BLaER1 (cell line): Measurements from ENCODE around the gene FTSJ1.
"Not testable (repeated sequence)": the region's sequence is repeated elsewhere in the genome, so short reads cannot be mapped to it uniquely, and the experiment has no call there.

Experiments
- H3K27ac ChIP-seq: shearing (Covaris generic); formaldehyde crosslinking; 2 replicates; pipeline ENCODE4 v1.8.1; 2022
- H3K27me3 ChIP-seq: shearing (Covaris generic); formaldehyde crosslinking; 2 replicates; pipeline ENCODE4 v1.8.1; 2022
- H3K36me3 ChIP-seq: shearing (Covaris generic); formaldehyde crosslinking; 2 replicates; pipeline ENCODE4 v1.8.1; 2022
- H3K4me1 ChIP-seq: shearing (Covaris generic); formaldehyde crosslinking; 2 replicates; pipeline ENCODE4 v1.8.1; 2022
- H3K4me2 ChIP-seq: shearing (Covaris generic); formaldehyde crosslinking; 2 replicates; pipeline ENCODE4 v1.8.1; 2022
- H3K4me3 ChIP-seq: shearing (Covaris generic); formaldehyde crosslinking; 2 replicates; pipeline ENCODE4 v1.8.1; 2022
- H3K9ac ChIP-seq: shearing (Covaris generic); formaldehyde crosslinking; 2 replicates; pipeline ENCODE4 v1.8.1; 2022
- H3K9me3 ChIP-seq: shearing (Covaris generic); formaldehyde crosslinking; 2 replicates; pipeline ENCODE4 v1.8.1; 2022
- H4K20me1 ChIP-seq: shearing (Covaris generic); formaldehyde crosslinking; 2 replicates; pipeline ENCODE4 v1.8.1; 2022
- Cebpa-rat ChIP-seq: shearing (Covaris generic); IDR thresholded peaks from 2 replicates; pipeline ENCODE4 v1.8.1; 2022

FTSJ1 gene

DNA sequence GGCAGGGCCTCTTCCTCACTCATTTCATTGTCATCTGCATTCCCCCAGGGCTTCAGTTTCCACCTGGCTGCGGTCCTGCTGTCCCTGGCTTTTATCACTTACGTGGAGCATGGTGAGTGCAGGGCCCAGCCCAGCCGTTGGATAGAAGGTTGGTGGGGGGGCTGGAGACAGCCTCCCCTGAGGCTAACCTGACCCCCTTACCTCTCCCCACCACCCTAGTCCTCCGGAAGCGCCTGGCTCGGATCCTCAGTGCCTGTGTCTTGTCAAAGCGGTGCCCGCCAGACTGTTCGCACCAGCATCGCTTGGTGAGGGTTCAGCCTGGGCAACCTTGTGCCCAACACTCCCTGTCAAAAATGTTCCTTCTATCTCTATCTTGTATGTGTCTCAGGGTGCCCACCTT, 39.8 kb downstream of the FTSJ1 start:
- H3K4me3 ChIP-seq = no peak overlapping the region
- no peak for TF ChIP-seq Cebpa-rat
- no peaks in the 10 kb centered on the region for H3K9me3 ChIP-seq
- H3K27ac ChIP-seq = no peak overlapping the region
- H3K4me1 ChIP-seq = peaks cover 9% of the 10 kb centered on the region
- H4K20me1 ChIP-seq = no peaks in the 10 kb centered on the region
- peaks cover 6% of the 10 kb centered on the region; the same call in 1 of the 2 replicates for H3K36me3 ChIP-seq
- H3K27me3 ChIP-seq = peaks cover 33% of the 10 kb centered on the region
- no peak overlapping the region for H3K9ac ChIP-seq
- no peak overlapping the region for H3K4me2 ChIP-seq

DNA sequence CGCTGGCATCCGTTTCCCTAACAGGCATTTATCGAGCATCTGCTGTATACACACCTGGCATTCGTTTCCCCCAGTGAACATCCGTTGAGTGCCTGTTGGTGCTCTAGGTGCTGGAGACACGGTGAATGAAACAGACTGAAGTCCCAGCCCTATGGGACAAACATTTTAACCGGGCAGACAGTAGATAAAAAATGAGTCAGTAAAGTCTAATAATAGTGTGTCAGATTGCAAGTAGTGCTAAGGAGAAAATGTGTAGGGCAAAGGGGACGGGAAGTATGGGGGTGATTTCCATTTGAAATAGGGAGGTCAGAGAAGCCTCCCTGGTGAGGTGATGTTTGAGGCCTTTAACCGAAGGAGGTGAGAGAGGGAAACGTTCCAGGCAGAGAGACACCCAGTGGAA, 40.3 kb downstream of the FTSJ1 start:
- Histone ChIP-seq H3K9ac (no peak overlapping the region), H3K27ac (no peak overlapping the region), H3K4me2 (no peak overlapping the region), H3K9me3 (no peaks in the 10 kb centered on the region), H4K20me1 (no peaks in the 10 kb centered on the region), H3K4me3 (no peak overlapping the region), H3K27me3 (peaks cover 33% of the 10 kb centered on the region), H3K4me1 (peaks cover 13% of the 10 kb centered on the region), H3K36me3 (peaks cover 6% of the 10 kb centered on the region; the same call in 1 of the 2 replicates)
- no peak for TF ChIP-seq Cebpa-rat

DNA sequence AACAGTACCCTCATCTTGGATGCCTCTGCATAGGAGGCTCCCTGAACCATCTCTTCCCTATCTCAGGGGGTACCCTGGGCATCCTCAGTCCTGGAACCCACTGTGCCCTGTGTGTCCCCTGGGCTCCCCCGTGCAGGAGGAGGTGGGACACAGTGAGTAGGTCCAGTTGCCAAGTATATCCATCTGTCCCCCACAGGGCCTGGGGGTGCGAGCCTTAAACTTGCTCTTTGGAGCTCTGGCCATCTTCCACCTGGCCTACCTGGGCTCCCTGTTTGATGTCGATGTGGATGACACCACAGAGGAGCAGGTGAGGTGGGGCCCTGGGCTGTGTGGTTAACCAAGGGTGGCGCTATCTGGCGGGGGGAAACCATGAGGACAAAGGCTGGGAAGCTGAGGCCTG, 41.0 kb downstream of the FTSJ1 start:
- Histone ChIP-seq H3K4me1 (peaks cover 14% of the 10 kb centered on the region), H3K9ac (no peak overlapping the region), H4K20me1 (no peaks in the 10 kb centered on the region), H3K27ac (no peak overlapping the region), H3K27me3 (peaks cover 33% of the 10 kb centered on the region), H3K9me3 (peaks cover 5% of the 10 kb centered on the region; the same call in 1 of the 2 replicates), H3K4me2 (no peak overlapping the region), H3K4me3 (no peak overlapping the region), H3K36me3 (peaks cover 6% of the 10 kb centered on the region; the same call in 1 of the 2 replicates)
- no peak for TF ChIP-seq Cebpa-rat

GRCh38 chrX:48519481-48519880, 43.5 kb downstream of the FTSJ1 start:
- H3K4me3 ChIP-seq, H3K9me3 ChIP-seq, H4K20me1 ChIP-seq, H3K4me2 ChIP-seq, H3K9ac ChIP-seq, H3K36me3 ChIP-seq, H3K27ac ChIP-seq: not testable (repeated sequence)
- Histone ChIP-seq H3K27me3 (peaks cover 25% of the 10 kb centered on the region), H3K4me1 (peaks cover 29% of the 10 kb centered on the region)

GRCh38 chrX:48520455-48520854, 44.5 kb downstream of the FTSJ1 start:
- Histone ChIP-seq H3K4me2 (peak overlapping the region; percentile 69), H4K20me1 (no peaks in the 10 kb centered on the region), H3K36me3 (peaks cover 10% of the 10 kb centered on the region; the same call in 1 of the 2 replicates), H3K9me3 (peaks cover 7% of the 10 kb centered on the region; the same call in 1 of the 2 replicates), H3K27ac (no peak overlapping the region), H3K9ac (no peak overlapping the region), H3K4me3 (no peak overlapping the region), H3K4me1 (peaks cover 29% of the 10 kb centered on the region), H3K27me3 (peaks cover 18% of the 10 kb centered on the region; the same call in 1 of the 2 replicates)
- TF ChIP-seq Cebpa-rat = no peak

DNA sequence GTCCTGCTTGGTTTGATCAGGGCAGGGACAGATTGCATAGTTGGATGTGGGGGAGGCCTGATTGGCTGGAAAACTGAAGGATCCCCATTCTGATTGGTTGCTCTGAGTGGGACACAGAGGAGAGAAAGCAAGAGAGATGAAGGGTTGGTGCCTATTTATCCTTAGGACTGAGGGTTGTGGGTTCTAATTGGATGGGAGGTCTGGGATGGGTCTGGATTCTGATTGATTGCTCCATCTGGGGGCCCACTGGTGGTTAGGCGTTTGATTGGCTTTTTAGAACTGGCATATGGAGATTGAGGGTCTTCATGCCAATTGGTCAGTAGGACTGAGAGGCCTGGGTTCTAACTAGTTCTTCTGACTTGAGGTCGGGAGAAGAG, 45.0 kb downstream of the FTSJ1 start:
- peaks cover 29% of the 10 kb centered on the region for H3K4me1 ChIP-seq
- H3K9ac ChIP-seq = peak overlapping the region; percentile 82; the same call in 1 of the 2 replicates
- peak overlapping the region; percentile 73 for H3K4me3 ChIP-seq
- no peaks in the 10 kb centered on the region for H4K20me1 ChIP-seq
- TF ChIP-seq Cebpa-rat = no peak
- peak overlapping the region; percentile 75; the same call in 1 of the 2 replicates for H3K27ac ChIP-seq
- peaks cover 13% of the 10 kb centered on the region; the same call in 1 of the 2 replicates for H3K36me3 ChIP-seq
- H3K27me3 ChIP-seq = peaks cover 18% of the 10 kb centered on the region; the same call in 1 of the 2 replicates
- H3K9me3 ChIP-seq = peaks cover 7% of the 10 kb centered on the region; the same call in 1 of the 2 replicates
- H3K4me2 ChIP-seq = peak overlapping the region; percentile 69

DNA sequence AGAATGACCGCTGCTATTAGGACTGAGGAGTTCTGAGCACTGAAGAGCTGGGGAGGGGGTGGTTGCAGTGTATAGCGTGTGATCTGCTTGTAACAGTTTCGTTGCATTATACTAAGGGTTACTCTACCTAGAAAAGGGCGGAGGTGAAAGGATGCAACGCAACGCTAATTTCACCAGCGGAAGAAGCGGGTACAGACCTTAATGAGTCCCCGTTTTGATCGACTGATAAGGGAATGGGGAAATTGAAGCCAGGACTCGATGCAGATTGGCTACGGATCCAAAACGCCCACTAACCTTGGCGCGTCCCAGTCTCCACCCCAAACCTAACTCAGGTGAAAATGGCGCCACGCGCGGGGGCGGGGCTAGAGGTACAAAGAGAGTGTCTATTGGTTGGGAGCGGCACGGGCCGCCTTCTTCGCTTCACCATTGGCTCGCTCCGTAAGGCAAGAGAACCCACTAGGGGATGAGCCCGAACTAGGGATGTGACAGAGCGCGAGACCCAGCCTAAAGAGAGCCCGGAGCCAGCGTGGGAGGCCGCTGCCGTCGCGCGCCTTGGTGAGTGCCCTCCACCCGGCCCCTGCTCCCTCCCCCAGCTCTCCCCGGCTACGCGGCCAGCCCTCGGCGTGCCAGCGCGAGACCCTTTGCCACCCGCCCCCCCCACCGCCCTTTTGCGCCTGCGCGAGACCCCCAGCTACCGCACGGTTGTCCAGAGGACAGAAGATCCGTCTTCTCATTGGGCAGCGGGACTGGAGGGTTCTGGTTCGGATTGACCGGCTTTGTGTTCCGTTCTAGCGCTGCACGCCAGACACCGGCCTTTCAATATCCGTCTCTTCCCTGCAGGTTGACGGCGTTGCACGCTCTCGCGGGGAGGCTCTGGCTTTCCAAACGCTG, 45.6 kb downstream of the FTSJ1 start, which contains the start of gene EBP:
Gene EBP, plus strand, starts transcription at position 456 of the 891 bp plus-strand sequence. CDS start 1,964 bp downstream, outside the sequence.
- Histone ChIP-seq H4K20me1 (no peaks in the 10 kb centered on the region), H3K4me3 (peak within 1 kb of the TSS; percentile 73), H3K27ac (peak within 1 kb of the TSS; percentile 75), H3K9me3 (peaks cover 7% of the 10 kb centered on the region; the same call in 1 of the 2 replicates), H3K36me3 (peaks cover 19% of the 10 kb centered on the region), H3K4me1 (peaks cover 29% of the 10 kb centered on the region), H3K4me2 (peak within 1 kb of the TSS; percentile 72), H3K27me3 (peaks cover 18% of the 10 kb centered on the region; the same call in 1 of the 2 replicates), H3K9ac (peak within 1 kb of the TSS; percentile 82)
- no peak for TF ChIP-seq Cebpa-rat

DNA sequence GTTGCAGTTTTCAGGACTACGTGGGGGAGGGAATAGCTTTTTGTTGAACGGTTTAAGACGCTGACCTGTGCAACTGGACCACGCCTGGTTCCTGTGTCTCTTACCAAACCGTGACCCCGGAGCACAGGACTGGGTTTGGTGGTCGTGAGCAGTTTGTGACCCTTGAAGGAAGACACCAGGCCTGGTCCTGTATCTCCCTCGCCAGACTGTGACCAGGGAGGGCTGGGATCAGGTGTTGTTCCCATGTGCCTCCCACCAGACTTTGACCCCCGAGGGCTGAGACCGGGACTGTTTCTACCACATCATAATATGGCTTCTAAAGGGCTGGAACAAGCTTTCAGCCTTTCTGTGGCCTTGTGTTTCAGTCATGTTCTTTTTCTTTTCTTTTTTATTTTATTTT, 46.3 kb downstream of the FTSJ1 start:
- H4K20me1 ChIP-seq = peaks cover 5% of the 10 kb centered on the region; the same call in 1 of the 2 replicates
- peak overlapping the region; percentile 73 for H3K4me3 ChIP-seq
- H3K9ac ChIP-seq = peak overlapping the region; percentile 82
- peaks cover 7% of the 10 kb centered on the region; the same call in 1 of the 2 replicates for H3K9me3 ChIP-seq
- no peak for TF ChIP-seq Cebpa-rat
- H3K4me1 ChIP-seq = peaks cover 29% of the 10 kb centered on the region
- H3K27me3 ChIP-seq = peaks cover 15% of the 10 kb centered on the region; the same call in 1 of the 2 replicates
- H3K4me2 ChIP-seq = peak overlapping the region; percentile 72
- peaks cover 26% of the 10 kb centered on the region for H3K36me3 ChIP-seq
- H3K27ac ChIP-seq = peak overlapping the region; percentile 75

- no peak overlapping the region for H3K27ac ChIP-seq
- no peak for TF ChIP-seq Cebpa-rat
- H3K9me3 ChIP-seq = peaks cover 7% of the 10 kb centered on the region; the same call in 1 of the 2 replicates
- H3K36me3 ChIP-seq = peaks cover 40% of the 10 kb centered on the region
- H3K4me1 ChIP-seq = peaks cover 29% of the 10 kb centered on the region
- peaks cover 7% of the 10 kb centered on the region; the same call in 1 of the 2 replicates for H4K20me1 ChIP-seq
- no peak overlapping the region for H3K9ac ChIP-seq
- no peak overlapping the region for H3K4me3 ChIP-seq
- peaks cover 27% of the 10 kb centered on the region for H3K27me3 ChIP-seq
- H3K4me2 ChIP-seq = peak overlapping the region; percentile 22; the same call in 1 of the 2 replicates
Measured at GRCh38 chrX:48523682-48524081, 47.7 kb downstream of the FTSJ1 start.

- not testable (repeated sequence) for H3K4me3 ChIP-seq, H3K27ac ChIP-seq
Measured at GRCh38 chrX:48525853-48526252, 49.9 kb downstream of the FTSJ1 start.

More at GRCh38 chrX:48525853-48526252, 49.9 kb downstream of the FTSJ1 start:
- H4K20me1 ChIP-seq, H3K4me2 ChIP-seq, H3K9me3 ChIP-seq, H3K9ac ChIP-seq: not testable (repeated sequence)
- Histone ChIP-seq H3K27me3 (peaks cover 34% of the 10 kb centered on the region), H3K36me3 (peaks cover 52% of the 10 kb centered on the region), H3K4me1 (peaks cover 20% of the 10 kb centered on the region)
